GM12892 (cell line): ENCODE results near the gene CFAP299.

Experiments used
- POLR2A ChIP-seq: IDR thresholded peaks from 2 replicates; pipeline ENCODE4 v1.6.1; 2011; ENCODE audit warnings: low read depth, low read length, control low read depth
- TAF1 ChIP-seq: IDR thresholded peaks from 2 replicates; pipeline ENCODE4 v1.6.1; 2011; ENCODE audit warnings: low read depth, mild to moderate bottlenecking, control low read depth, low read length, borderline replicate concordance

DNA sequence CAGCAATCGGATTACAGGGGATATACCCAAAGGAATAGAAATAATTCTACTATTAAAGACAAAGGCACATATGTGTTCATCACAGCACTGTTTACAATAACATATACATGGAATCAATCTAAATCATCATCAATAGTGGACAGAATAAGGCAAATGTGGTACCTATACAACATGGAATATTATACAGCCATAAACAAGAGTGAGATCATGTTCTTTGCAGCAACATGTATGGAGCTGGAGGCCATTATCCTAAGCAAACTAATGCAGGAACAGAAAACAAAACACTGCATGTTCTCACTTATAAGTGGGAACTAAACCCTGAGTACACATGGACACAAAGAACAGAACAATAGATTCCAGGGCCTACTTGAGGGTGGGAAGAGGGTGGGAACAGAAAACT is 163.2 kb downstream of the CFAP299 start:
- TF ChIP-seq POLR2A: no peak
- no peak for TF ChIP-seq TAF1
